Spinal cord (tissue), 10 donors: ENCODE results near the gene SPTLC2. TPM values are rescaled to one million over a fixed set of nuclear protein-coding genes. Genes with fewer than 3 reads are reported as not detected.
"Not testable (repeated sequence)": the region's sequence is repeated elsewhere in the genome, so short reads cannot be mapped to it uniquely, and the experiment has no call there.

Experiments
- DNase-seq, 6 donors: peaks; one replicate each; pipeline versions ENCODE4 v3.0.0 to v3.0.0-alpha.2; 2013 to 2015; ENCODE audit warnings: low spot score in 6 of 6, low read depth in 4 of 6
- H3K27ac ChIP-seq: one replicate; pipeline ENCODE4 v1.5.1; 2013; ENCODE audit warnings: low read depth, low read length, control low read depth
- H3K27me3 ChIP-seq: one replicate; pipeline ENCODE4 v1.6.1; 2013; ENCODE audit warnings: low read length; ENCODE audit not compliant: control insufficient read depth, insufficient read depth
- H3K36me3 ChIP-seq: one replicate; pipeline ENCODE4 v1.6.1; 2013; ENCODE audit warnings: low read length; ENCODE audit not compliant: control insufficient read depth, insufficient read depth
- H3K4me1 ChIP-seq: one replicate; pipeline ENCODE4 v1.6.1; 2013; ENCODE audit warnings: low read length; ENCODE audit not compliant: control insufficient read depth, insufficient read depth
- H3K4me3 ChIP-seq: one replicate; pipeline ENCODE4 v1.5.1; 2013; ENCODE audit warnings: low read depth, low read length, control low read depth
- H3K9me3 ChIP-seq: one replicate; pipeline ENCODE4 v1.6.1; 2013; ENCODE audit warnings: low read length; ENCODE audit not compliant: control insufficient read depth, insufficient read depth
- WGBS: methylation state at CpG from one replicate; pipeline ENCODE4 v1.1.5; 2013; ENCODE audit warnings: missing lambda C conversion rate; ENCODE audit not compliant: insufficient coverage; 5-methylcytosine and 5-hydroxymethylcytosine counted together
- polyA plus RNA-seq, 2 donors: library from polyadenylated mRNA; unstranded; fragments of 120-200 nt; gene quantifications; one replicate each; pipeline ENCODE4 v1.2.1, GENCODE V29; 2013; ENCODE audit not compliant: insufficient read length in 2 of 2
- total RNA-seq, 2 donors: library from RNA; depleted of rRNA in 1 of 2; stranded (reverse); fragments of 120-200 nt in 1 of 2; fragments of >200 nt in 1 of 2; gene quantifications; one replicate each; pipeline versions ENCODE4 v1.2.3 to v1.2.4, GENCODE V29; 2013 to 2014
- donor health status: healthy.

Gene SPTLC2
- total and polyA plus RNA-seq, 4 donors = 24.4 to 68.1 (median 39.6) TPM

GRCh38 chr14:77543637-77544334 is 72.7 kb downstream of the SPTLC2 start:
- no peak for DNase-seq
- WGBS = no CpG with 5 or more reads among the region's 3 CpGs
- H3K27ac ChIP-seq = no peak overlapping the region

GRCh38 chr14:77543240-77543551 is 73.2 kb downstream of the SPTLC2 start:
- peak overlapping the region; percentile 88 for H3K27ac ChIP-seq
- H3K4me1 ChIP-seq = peaks cover 13% of the 10 kb centered on the region
- H3K36me3 ChIP-seq = no peaks in the 10 kb centered on the region
- no peak for DNase-seq
- WGBS = 89% methylated on average over 3 of the region's 5 CpGs
- no peak overlapping the region for H3K4me3 ChIP-seq
- H3K27me3 ChIP-seq = no peaks in the 10 kb centered on the region
- H3K9me3 ChIP-seq = no peaks in the 10 kb centered on the region

More at GRCh38 chr14:77543637-77544334, 72.7 kb downstream of the SPTLC2 start:
- Histone ChIP-seq H3K36me3 (no peaks in the 10 kb centered on the region), H3K4me1 (peaks cover 13% of the 10 kb centered on the region), H3K9me3 (no peaks in the 10 kb centered on the region), H3K27me3 (no peaks in the 10 kb centered on the region), H3K4me3 (no peak overlapping the region)

- Histone ChIP-seq H3K4me3 (no peak overlapping the region), H3K36me3 (no peaks in the 10 kb centered on the region), H3K27me3 (no peaks in the 10 kb centered on the region), H3K9me3 (no peaks in the 10 kb centered on the region), H3K27ac (peak overlapping the region; percentile 88), H3K4me1 (peaks cover 13% of the 10 kb centered on the region)
- peak; percentile 22 to 72 (median 42) for DNase-seq
- WGBS = 32% methylated on average over 8 of the region's 11 CpGs
These were observed 73.8 kb downstream of the SPTLC2 start for GRCh38 chr14:77542421-77543239.

- no peaks in the 10 kb centered on the region for H3K36me3 ChIP-seq
- WGBS = no CpG with 5 or more reads among the region's 4 CpGs
- H3K4me1 ChIP-seq = peaks cover 13% of the 10 kb centered on the region
- no peak overlapping the region for H3K4me3 ChIP-seq
- H3K27me3 ChIP-seq = no peaks in the 10 kb centered on the region
- no peak for DNase-seq
- H3K9me3 ChIP-seq = no peaks in the 10 kb centered on the region
- peak overlapping the region; percentile 88 for H3K27ac ChIP-seq
These were observed 74.5 kb downstream of the SPTLC2 start for GRCh38 chr14:77541905-77542304.

GRCh38 chr14:77536951-77537350 is 79.5 kb downstream of the SPTLC2 start:
- not testable (repeated sequence) for H3K4me3 ChIP-seq, DNase-seq, H3K36me3 ChIP-seq, H3K27me3 ChIP-seq, H3K4me1 ChIP-seq, H3K9me3 ChIP-seq, H3K27ac ChIP-seq
- no CpG with 5 or more reads among the region's 5 CpGs for WGBS

GRCh38 chr14:77531071-77531470 is 85.4 kb downstream of the SPTLC2 start:
- Histone ChIP-seq H3K4me1 (no peaks in the 10 kb centered on the region), H3K4me3 (no peak overlapping the region), H3K27ac (no peak overlapping the region), H3K36me3 (peaks cover 4% of the 10 kb centered on the region), H3K27me3 (no peaks in the 10 kb centered on the region), H3K9me3 (no peaks in the 10 kb centered on the region)
- DNase-seq = no peak

- H3K4me1 ChIP-seq = no peaks in the 10 kb centered on the region
- H3K9me3 ChIP-seq = no peaks in the 10 kb centered on the region
- H3K4me3 ChIP-seq = no peak overlapping the region
- H3K36me3 ChIP-seq = peaks cover 4% of the 10 kb centered on the region
- no peak for DNase-seq
- H3K27me3 ChIP-seq = no peaks in the 10 kb centered on the region
- no peak overlapping the region for H3K27ac ChIP-seq
These were observed 86.5 kb downstream of the SPTLC2 start for GRCh38 chr14:77529963-77530362.

GRCh38 chr14:77529213-77529612 is 87.2 kb downstream of the SPTLC2 start:
- H3K4me3 ChIP-seq = no peak overlapping the region
- no peaks in the 10 kb centered on the region for H3K27me3 ChIP-seq
- H3K4me1 ChIP-seq = no peaks in the 10 kb centered on the region
- no peaks in the 10 kb centered on the region for H3K9me3 ChIP-seq
- no CpG with 5 or more reads among the region's 2 CpGs for WGBS
- H3K27ac ChIP-seq = no peak overlapping the region
- DNase-seq = no peak
- H3K36me3 ChIP-seq = peaks cover 4% of the 10 kb centered on the region

GRCh38 chr14:77528701-77529100 is 87.7 kb downstream of the SPTLC2 start:
- WGBS = 94% methylated on average over 2 of the region's 5 CpGs
- H3K36me3 ChIP-seq, H3K27me3 ChIP-seq: not testable (repeated sequence)

GRCh38 chr14:77526266-77526665 is 90.2 kb downstream of the SPTLC2 start:
- Histone ChIP-seq H3K4me1 (no peaks in the 10 kb centered on the region), H3K4me3 (no peak overlapping the region), H3K36me3 (no peaks in the 10 kb centered on the region), H3K27ac (no peak overlapping the region), H3K27me3 (no peaks in the 10 kb centered on the region), H3K9me3 (no peaks in the 10 kb centered on the region)
- no peak for DNase-seq
- no CpG with 5 or more reads among the region's 1 CpG for WGBS

More at GRCh38 chr14:77528701-77529100, 87.7 kb downstream of the SPTLC2 start:
- not testable (repeated sequence) for H3K4me3 ChIP-seq, H3K27ac ChIP-seq, H3K4me1 ChIP-seq, DNase-seq, H3K9me3 ChIP-seq
